M059J (cell line): ENCODE results near the gene CTSL. TPM values are rescaled to one million over a fixed set of nuclear protein-coding genes. Genes with fewer than 3 reads are reported as not detected.
"Not testable (repeated sequence)": the region's sequence is repeated elsewhere in the genome, so short reads cannot be mapped to it uniquely, and the experiment has no call there.

Experiments used
- DNase-seq: peaks from one replicate; pipeline ENCODE4 v3.0.0-alpha.2; 2012; ENCODE audit warnings: low read depth
- total RNA-seq: library from RNA; depleted of rRNA; stranded (reverse); fragments of >200 nt; shearing (Covaris generic); gene quantifications from 2 replicates; pipeline ENCODE4 v1.2.3, GENCODE V29; 2014

CTSL gene
- total RNA-seq, 1 experiment from 2014 or later, result 202 TPM

GRCh38 chr9:87722393-87723088, 3.4 kb upstream of the CTSL start:
- no peak for DNase-seq

- no peak for DNase-seq
Observed at GRCh38 chr9:87725356-87725899, 491 bp upstream of the CTSL start.

GRCh38 chr9:87729246-87729645, 3.3 kb downstream of the CTSL start:
- DNase-seq, result no peak

GRCh38 chr9:87731321-87731720, 5.4 kb downstream of the CTSL start:
- DNase-seq, result no peak

- no peak for DNase-seq
Observed at GRCh38 chr9:87732344-87732743, 6.4 kb downstream of the CTSL start.

GRCh38 chr9:87732756-87733155, 6.8 kb downstream of the CTSL start:
- DNase-seq, result no peak

- no peak for DNase-seq
Observed at GRCh38 chr9:87733273-87734052, 7.5 kb downstream of the CTSL start.

GRCh38 chr9:87734106-87734505, 8.2 kb downstream of the CTSL start:
- DNase-seq, result no peak

GRCh38 chr9:87739546-87739945, 13.6 kb downstream of the CTSL start:
- no peak for DNase-seq

GRCh38 chr9:87740209-87740608, 14.3 kb downstream of the CTSL start:
- DNase-seq, result no peak

GRCh38 chr9:87741326-87741725, 15.4 kb downstream of the CTSL start:
- no peak for DNase-seq

GRCh38 chr9:87741891-87742290, 16.0 kb downstream of the CTSL start:
- DNase-seq, result no peak

GRCh38 chr9:87742813-87743428, 17.0 kb downstream of the CTSL start:
- DNase-seq, result peak; percentile 9

- DNase-seq, result not testable (repeated sequence)
Observed at GRCh38 chr9:87744247-87744646, 18.3 kb downstream of the CTSL start.

GRCh38 chr9:87746186-87746585, 20.3 kb downstream of the CTSL start:
- no peak for DNase-seq

- no peak for DNase-seq
Observed at GRCh38 chr9:87748881-87749280, 23.0 kb downstream of the CTSL start.

- DNase-seq, result no peak
Observed at GRCh38 chr9:87749335-87750035, 23.6 kb downstream of the CTSL start.

GRCh38 chr9:87750726-87751125, 24.8 kb downstream of the CTSL start:
- DNase-seq, result no peak

GRCh38 chr9:87751423-87751822, 25.5 kb downstream of the CTSL start:
- DNase-seq, result no peak

- DNase-seq, result no peak
Observed at GRCh38 chr9:87751868-87752267, 25.9 kb downstream of the CTSL start.

- no peak for DNase-seq
Observed at GRCh38 chr9:87753313-87753712, 27.4 kb downstream of the CTSL start.

GRCh38 chr9:87758330-87758729, 32.4 kb downstream of the CTSL start:
- not testable (repeated sequence) for DNase-seq
